K562 (cell line): Measurements from ENCODE around the gene ARID3B. TPM values are rescaled to one million over a fixed set of nuclear protein-coding genes. Genes with fewer than 3 reads are reported as not detected.
A peak's percentile ranks its signal among the peaks of the same experiment; 100 is the strongest.

ENCODE experiments used
- ATAC-seq: fragments of 200-7000 bp; cut with Tn5 transposase; 3 replicates; pipeline ENCODE4 v1.9.1; 2020; ENCODE audit warnings: moderate library complexity
- BruUV-seq: library from RNA; stranded (reverse); fragments of 400-500 nt; replicated peaks from 2 replicates; lab custom pipeline; 2021; lab: Mats Ljungman, UMichigan
- CTCF ChIA-PET: fragments of 300-600 bp; formaldehyde crosslinking; extraction: SDS; loops from one replicate; lab custom pipeline; 2021; ENCODE audit warnings: low intra/inter-chr PET ratio; lab: Yijun Ruan, JAX
- POLR2A ChIA-PET: fragments of 300-600, 350-650 bp; sonication (Branson Sonifier 250); formaldehyde crosslinking; extraction: SDS; loops from one replicate; lab custom pipeline; 2021; ENCODE audit warnings: antibody characterized with exemption, inconsistent platforms; lab: Yijun Ruan, JAX
- DNase-seq, 4 experiments: peaks; one replicate each; pipeline versions ENCODE4 v3.0.0 to v3.0.0-alpha.2; 2011 to 2018; ENCODE audit warnings: low spot score in 3 of 4, mixed read lengths in 3 of 4; ENCODE audit errors: extremely low read depth in 1 of 4
- FAIRE-seq: peaks from 2 replicates; lab custom pipeline; 2011; peaks lifted over from hg19 to GRCh38; lab: Jason Lieb, UNC
- H2AFZ ChIP-seq: 2 replicates; pipeline ENCODE4 v1.6.0; 2011; ENCODE audit warnings: low read depth, low read length, control low read depth, inconsistent platforms
- H3K27ac ChIP-seq: fragments of 200-600 bp; 3 replicates; pipeline ENCODE4 v1.8.0; 2011; ENCODE audit warnings: low read depth, mild to moderate bottlenecking, control low read depth, inconsistent platforms, low read length, moderate library complexity, mixed read lengths; ENCODE audit errors: extremely low read depth
- H3K27me3 ChIP-seq, 2 experiments: fragments of 300-600 bp in 1 of 2; 2 replicates in 1 of 2; 3 replicates in 1 of 2; pipeline versions ENCODE4 v1.6.0 to v1.8.0; 2011; ENCODE audit warnings: inconsistent platforms in 2 of 2, low read length in 2 of 2, mild to moderate bottlenecking in 1 of 2, mixed read lengths in 1 of 2, moderate library complexity in 1 of 2; ENCODE audit not compliant: control insufficient read depth in 2 of 2, insufficient read depth in 2 of 2
- H3K36me3 ChIP-seq: fragments of 300-600 bp; 3 replicates; pipeline ENCODE4 v1.8.0; 2011; ENCODE audit warnings: mild to moderate bottlenecking, low read length, inconsistent platforms; ENCODE audit not compliant: control insufficient read depth, insufficient read depth
- H3K4me1 ChIP-seq, 2 experiments: fragments of 200-600 bp in 1 of 2; replicated peaks in 1 of 2; 2 replicates in 1 of 2; 3 replicates in 1 of 2; pipeline versions ENCODE4 v1.5.1 to v1.8.0; 2011; ENCODE audit warnings: inconsistent platforms in 2 of 2, low read length in 2 of 2, mild to moderate bottlenecking in 1 of 2, mixed read lengths in 1 of 2, moderate library complexity in 1 of 2; ENCODE audit not compliant: control insufficient read depth in 2 of 2, insufficient read depth in 2 of 2
- H3K4me2 ChIP-seq: 2 replicates; pipeline ENCODE4 v1.6.1; 2011; ENCODE audit warnings: low read length, control low read depth, inconsistent platforms, mixed read lengths; ENCODE audit not compliant: insufficient read depth
- H3K4me3 ChIP-seq: fragments of 200-600 bp; sonication (generic), shearing (Covaris generic); 2 replicates; pipeline ENCODE4 v1.5.1; 2016; ENCODE audit warnings: control low read depth, inconsistent platforms
- H3K79me2 ChIP-seq: fragments of 200-600 bp; 3 replicates; pipeline ENCODE4 v1.8.0; 2011; ENCODE audit warnings: low read length, inconsistent platforms; ENCODE audit not compliant: control insufficient read depth, insufficient read depth
- H3K9ac ChIP-seq, 2 experiments: 2 replicates each; pipeline versions ENCODE4 v1.6.0 to v1.6.1; 2011; ENCODE audit warnings: low read depth in 2 of 2, low read length in 2 of 2, control low read depth in 1 of 2, inconsistent platforms in 1 of 2, mild to moderate bottlenecking in 1 of 2, mixed read lengths in 1 of 2; ENCODE audit not compliant: insufficient read depth in 1 of 2
- H3K9me1 ChIP-seq: one replicate; pipeline ENCODE4 v1.6.0; 2011; ENCODE audit warnings: inconsistent platforms, mild to moderate bottlenecking, low read length, moderate library complexity; ENCODE audit not compliant: control insufficient read depth, insufficient read depth
- H3K9me3 ChIP-seq: replicated peaks from 2 replicates; pipeline ENCODE4 v1.5.1; 2011; ENCODE audit warnings: low read depth, low read length, inconsistent platforms; ENCODE audit not compliant: control insufficient read depth, insufficient read depth
- H4K20me1 ChIP-seq: replicated peaks from 2 replicates; pipeline ENCODE4 v1.6.1; 2011; ENCODE audit warnings: low read length, inconsistent platforms, mixed read lengths; ENCODE audit not compliant: control insufficient read depth, insufficient read depth
- ATF2 ChIP-seq: sonication (generic); formaldehyde crosslinking; IDR thresholded peaks from 2 replicates; pipeline ENCODE4 v1.8.1; 2022; ENCODE audit warnings: missing genetic modification reagents
- LCOR ChIP-seq: sonication (generic); formaldehyde crosslinking; IDR thresholded peaks from 2 replicates; pipeline ENCODE4 v1.8.0; 2022; ENCODE audit warnings: mild to moderate bottlenecking, missing genetic modification reagents
- PRPF4 ChIP-seq: fragments of 200-400 bp; formaldehyde crosslinking; IDR thresholded peaks from one replicate; pipeline ENCODE4 v1.6.1; 2017; ENCODE audit warnings: low read length, low read depth, mild to moderate bottlenecking; ENCODE audit not compliant: insufficient read depth, poor library complexity, severe bottlenecking
- ZNF408 ChIP-seq: fragments of 250-450 bp; sonication (Bioruptor Pico); IDR thresholded peaks from 2 replicates; pipeline ENCODE4 v1.4.0; 2020; ENCODE audit warnings: low read depth, mild to moderate bottlenecking, moderate library complexity
- WGBS: fragments of 100-300 bp; shearing (Covaris generic); methylation state at CpG from one replicate; pipeline ENCODE4 v1.1.6; 2016; ENCODE audit warnings: low coverage, mixed read lengths; ENCODE audit not compliant: insufficient coverage; ENCODE audit errors: missing lambda C conversion rate; 5-methylcytosine and 5-hydroxymethylcytosine counted together
- in situ Hi-C: fragments of 300-500 bp; cut with MboI; formaldehyde crosslinking; loops from 4 replicates; pipeline ENCODE4 v1.15.0; 2018; ENCODE audit warnings: inconsistent platforms, mixed read lengths
- intact Hi-C: fragments of 100-400 bp; cut with micrococcal nuclease; formaldehyde crosslinking; loops from 2 replicates; pipeline ENCODE4 v1.14.2; 2022
- polyA plus RNA-seq, 8 experiments: library from polyadenylated mRNA; depleted of rRNA in 4 of 8; stranded (reverse) in 5 of 8; unstranded in 3 of 8; fragments of >200 nt; fragmentation: Nextera tagmentation in 2 of 8; fragmentation: Illumina TruSeq in 1 of 8; extraction: Ambion mirVana in 2 of 8; extraction: Trizol in 1 of 8; gene quantifications; 2 replicates each; pipeline versions ENCODE4 v1.2.1 to v1.2.3, GENCODE V29; 2011 to 2014; ENCODE audit warnings: inconsistent platforms in 1 of 8, missing spikeins in 1 of 8
- total RNA-seq, 7 experiments: library from RNA; depleted of rRNA in 6 of 7; stranded (reverse); fragments of >200 nt in 6 of 7; fragmentation: Illumina TruSeq in 2 of 7; extraction: Trizol in 2 of 7; gene quantifications; 2 replicates each; pipeline versions ENCODE4 v1.2.1 to v1.2.3, GENCODE V29; 2011 to 2021; ENCODE audit warnings: low replicate concordance in 1 of 7
- TF ChIP-seq, protein P1 (sequence below): fragments of 450-650 bp; IDR thresholded peaks from 2 replicates; pipeline ENCODE4 v1.6.1; 2016

ARID3B gene
- total and polyA plus RNA-seq, 9 of the 15 experiments (the other 6 are each of a cell fraction or from before 2014, with no cell fraction given) = 0.32 to 15.1 (median 7.1) TPM

- TF ChIP-seq PRPF4 = no peak
- TF ChIP-seq, protein P1, sequence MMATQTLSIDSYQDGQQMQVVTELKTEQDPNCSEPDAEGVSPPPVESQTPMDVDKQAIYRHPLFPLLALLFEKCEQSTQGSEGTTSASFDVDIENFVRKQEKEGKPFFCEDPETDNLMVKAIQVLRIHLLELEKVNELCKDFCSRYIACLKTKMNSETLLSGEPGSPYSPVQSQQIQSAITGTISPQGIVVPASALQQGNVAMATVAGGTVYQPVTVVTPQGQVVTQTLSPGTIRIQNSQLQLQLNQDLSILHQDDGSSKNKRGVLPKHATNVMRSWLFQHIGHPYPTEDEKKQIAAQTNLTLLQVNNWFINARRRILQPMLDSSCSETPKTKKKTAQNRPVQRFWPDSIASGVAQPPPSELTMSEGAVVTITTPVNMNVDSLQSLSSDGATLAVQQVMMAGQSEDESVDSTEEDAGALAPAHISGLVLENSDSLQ = no peak
Measured at GRCh38 chr15:74622758-74623157, 81.7 kb downstream of the ARID3B start (continued).

GRCh38 chr15:74624020-74624602, 83.1 kb downstream of the ARID3B start:
- no peak overlapping the region for H3K27ac ChIP-seq
- no peak for DNase-seq
- no peaks in the 10 kb centered on the region for H3K27me3 ChIP-seq
- ChIA-PET POLR2A (interaction anchor here (0.6 to 1.6 kb wide), 6 partner anchors 9 to 485 kb away, joined by 3 to 5 read pairs (median 3); partner anchors contain the start of genes CLK3 and UBL7), CTCF (no interaction called here)
- H3K9me1 ChIP-seq = peaks cover 15% of the 10 kb centered on the region
- WGBS = 79% methylated on average over 7 of the region's 7 CpGs
- ATAC-seq = no peak
- TF ChIP-seq LCOR (CRISPR knock-in tag) (no peak), ZNF408 (no peak), ATF2 (CRISPR knock-in tag) (no peak)
- H2AFZ ChIP-seq = no peak overlapping the region
- peak overlapping the region in 1 of 2 experiments; percentile 49; a peak in 1 of 4 replicates for H3K9ac ChIP-seq
- H4K20me1 ChIP-seq = peaks cover 34% of the 10 kb centered on the region
- intact Hi-C loops = no loop called here
- no peaks in the 10 kb centered on the region for H3K9me3 ChIP-seq
- no peak overlapping the region for H3K4me2 ChIP-seq
- peaks cover 0 to 18% of the 10 kb centered on the region in 2 experiments; a peak in 2 of 5 replicates for H3K4me1 ChIP-seq
- in situ Hi-C loops = loop anchor here (5.0 kb wide), 2 partner anchors 172 to 237 kb away; no protein-coding TSS in a partner anchor
- H3K36me3 ChIP-seq = peaks cover 100% of the 10 kb centered on the region
- no peak overlapping the region for H3K4me3 ChIP-seq
- no peak for FAIRE-seq
- peaks cover 25% of the 10 kb centered on the region for H3K79me2 ChIP-seq
- BruUV-seq = no TSS peak
